Measurements from ENCODE around the gene HADH. TPM values are rescaled to one million over a fixed set of nuclear protein-coding genes. Genes with fewer than 3 reads are reported as not detected.
"Not testable (repeated sequence)": the region's sequence is repeated elsewhere in the genome, so short reads cannot be mapped to it uniquely, and the experiment has no call there.

The HADH gene
- total and polyA plus RNA-seq, 9 donors: 45.4 to 117 (median 62.5) TPM

- H3K9me3 ChIP-seq: no peaks in the 10 kb centered on the region
- no peak for TF ChIP-seq EP300 (IDR thresholded peaks at IDR 0.05)
- TF ChIP-seq CTCF (IDR thresholded peaks at IDR 0.05): no peak
- TF ChIP-seq POLR2A (IDR thresholded peaks at IDR 0.05): no peak
- WGBS, 3 donors: 62 to 76% (median 70%) methylated on average over 6 of the region's 6 CpGs
- H3K4me3 ChIP-seq: no peak overlapping the region
- no peak for DNase-seq
- H3K36me3 ChIP-seq: no peaks in the 10 kb centered on the region
- no peaks in the 10 kb centered on the region for H3K27me3 ChIP-seq
- intact Hi-C loops (cut with DNase I): no loop called here
- H3K27ac ChIP-seq: no peak overlapping the region
- H3K4me1 ChIP-seq (ENCODE audit: insufficient read depth): peaks cover 3% of the 10 kb centered on the region
Measured at GRCh38 chr4:108048157-108048556, 58.5 kb downstream of the HADH start.

- no peak overlapping the region for H3K27ac ChIP-seq
- H3K4me1 ChIP-seq (ENCODE audit: insufficient read depth): peaks cover 3% of the 10 kb centered on the region
- H3K9me3 ChIP-seq: no peaks in the 10 kb centered on the region
- DNase-seq: no peak
- TF ChIP-seq CTCF (IDR thresholded peaks at IDR 0.05): no peak
- no peak for TF ChIP-seq POLR2A (IDR thresholded peaks at IDR 0.05)
- TF ChIP-seq EP300 (IDR thresholded peaks at IDR 0.05): no peak
- H3K36me3 ChIP-seq: no peaks in the 10 kb centered on the region
- H3K27me3 ChIP-seq: no peaks in the 10 kb centered on the region
- intact Hi-C loops (cut with DNase I): no loop called here
- WGBS, 3 donors: 85 to 95% (median 90%) methylated on average over 7 of the region's 7 CpGs
- H3K4me3 ChIP-seq: no peak overlapping the region
Measured at GRCh38 chr4:108048997-108049396, 59.3 kb downstream of the HADH start.

GRCh38 chr4:108049406-108049805 lies 59.7 kb downstream of the HADH start:
- intact Hi-C loops (cut with DNase I): no loop called here

GRCh38 chr4:108050166-108051111 lies 60.8 kb downstream of the HADH start:
- DNase-seq; H3K27ac ChIP-seq; intact Hi-C loops (cut with DNase I); H3K4me1 ChIP-seq (ENCODE audit: insufficient read depth); H3K4me3 ChIP-seq; H3K27me3 ChIP-seq; H3K36me3 ChIP-seq; H3K9me3 ChIP-seq: not testable (repeated sequence)
- 90 to 93% (median 92%) methylated on average over 8 to 10 of the region's 10 CpGs for WGBS, 3 donors

More at GRCh38 chr4:108049406-108049805, 59.7 kb downstream of the HADH start:
- Histone ChIP-seq H3K27ac (no peak overlapping the region), H3K4me3 (no peak overlapping the region), H3K4me1 (ENCODE audit: insufficient read depth) (peaks cover 3% of the 10 kb centered on the region), H3K27me3 (no peaks in the 10 kb centered on the region), H3K9me3 (no peaks in the 10 kb centered on the region), H3K36me3 (no peaks in the 10 kb centered on the region)
- no peak for DNase-seq
- WGBS, 3 donors: 77 to 82% (median 80%) methylated on average over 5 of the region's 5 CpGs
- TF ChIP-seq EP300 (IDR thresholded peaks at IDR 0.05): no peak
- TF ChIP-seq POLR2A (IDR thresholded peaks at IDR 0.05): no peak
- no peak for TF ChIP-seq CTCF (IDR thresholded peaks at IDR 0.05)

GRCh38 chr4:108051343-108051742 lies 61.7 kb downstream of the HADH start:
- no peak for TF ChIP-seq POLR2A (IDR thresholded peaks at IDR 0.05)
- no peak for TF ChIP-seq EP300 (IDR thresholded peaks at IDR 0.05)
- TF ChIP-seq CTCF (IDR thresholded peaks at IDR 0.05): no peak
- no peak overlapping the region for H3K27ac ChIP-seq
- no peak for DNase-seq
- H3K9me3 ChIP-seq: no peaks in the 10 kb centered on the region
- intact Hi-C loops (cut with DNase I): no loop called here
- no peaks in the 10 kb centered on the region for H3K4me1 ChIP-seq (ENCODE audit: insufficient read depth)
- no peak overlapping the region for H3K4me3 ChIP-seq
- no peaks in the 10 kb centered on the region for H3K36me3 ChIP-seq
- 59 to 66% (median 63%) methylated on average over 10 of the region's 10 CpGs for WGBS, 3 donors
- no peaks in the 10 kb centered on the region for H3K27me3 ChIP-seq
